Neural cell (in vitro differentiated cells): ENCODE measurements around the gene HECTD1.

Source experiments
- CTCF ChIP-seq: fragments of 450-650 bp; IDR thresholded peaks from 2 replicates; pipeline ENCODE4 v1.5.1; 2014; ENCODE audit warnings: antibody characterized with exemption, mild to moderate bottlenecking, moderate library complexity; ENCODE audit not compliant: poor library complexity, severe bottlenecking
- EP300 ChIP-seq: fragments of 450-650 bp; conservative IDR thresholded peaks from 2 replicates; pipeline ENCODE4 v1.6.1; 2014; ENCODE audit warnings: antibody characterized with exemption, mild to moderate bottlenecking, moderate library complexity; ENCODE audit not compliant: poor library complexity, severe bottlenecking
- EZH2 ChIP-seq: fragments of 200-600, 300-800 bp; shearing (Covaris generic), sonication (generic); IDR thresholded peaks from 2 replicates; pipeline ENCODE4 v1.6.1; 2014; ENCODE audit warnings: antibody characterized with exemption, low read length, borderline replicate concordance, mild to moderate bottlenecking; ENCODE audit not compliant: insufficient read depth, poor library complexity, severe bottlenecking
- MXI1 ChIP-seq: fragments of 450-650 bp; conservative IDR thresholded peaks from 2 replicates; pipeline ENCODE4 v1.6.1; 2014; ENCODE audit warnings: antibody characterized with exemption, mild to moderate bottlenecking; ENCODE audit not compliant: poor library complexity, severe bottlenecking
- RAD21 ChIP-seq: fragments of 450-650 bp; conservative IDR thresholded peaks from 2 replicates; pipeline ENCODE4 v1.6.1; 2014; ENCODE audit warnings: antibody characterized with exemption, mild to moderate bottlenecking, moderate library complexity
- SMC3 ChIP-seq: fragments of 450-650 bp; conservative IDR thresholded peaks from 2 replicates; pipeline ENCODE4 v1.6.1; 2014; ENCODE audit warnings: antibody characterized with exemption, mild to moderate bottlenecking, moderate library complexity; ENCODE audit not compliant: poor library complexity
- TAF1 ChIP-seq: IDR thresholded peaks from 2 replicates; pipeline ENCODE4 v1.6.1; 2012; ENCODE audit warnings: low read depth

GRCh38 chr14:31190219-31190603 is 17.4 kb downstream of the HECTD1 start:
- no peak for TF ChIP-seq CTCF
- TF ChIP-seq EZH2: no peak
- TF ChIP-seq TAF1: no peak
- TF ChIP-seq RAD21: no peak
- no peak for TF ChIP-seq EP300
- no peak for TF ChIP-seq SMC3
- TF ChIP-seq MXI1: no peak
